ENCODE measurements around the gene LDLRAD3.

Gene LDLRAD3

DNA sequence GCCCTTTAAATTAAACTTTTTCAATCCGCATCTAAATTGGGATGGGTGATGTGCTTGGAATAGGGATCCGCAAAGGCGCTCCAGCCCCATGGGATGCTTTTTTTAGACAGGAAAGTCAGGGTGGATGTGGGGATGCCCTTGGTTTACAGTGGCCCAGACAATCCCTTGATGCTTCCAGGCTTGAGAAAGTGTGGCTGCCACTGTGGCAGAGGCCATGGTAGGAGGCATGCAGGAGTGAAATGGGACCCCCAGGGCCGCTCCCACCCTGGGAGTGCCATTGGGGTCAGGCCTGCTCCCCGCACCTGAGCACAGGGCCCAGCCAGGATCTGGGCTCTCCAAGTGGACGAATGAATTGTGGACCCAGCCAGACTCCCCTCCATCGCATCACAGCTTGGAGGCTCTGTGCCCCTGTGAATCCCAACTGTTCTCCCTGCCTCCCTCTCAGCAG is 269.6 kb downstream of the LDLRAD3 start:
- no peak for DNase-seq (ENCODE audit: low read depth)
- H3K4me3 ChIP-seq (ENCODE audit: low read length) = no peak overlapping the region
- no peak for TF ChIP-seq CTCF (conservative IDR thresholded peaks at IDR 0.05; ENCODE audit: low read length)

- H3K4me3 ChIP-seq (ENCODE audit: low read length) = no peak overlapping the region
- TF ChIP-seq CTCF (conservative IDR thresholded peaks at IDR 0.05; ENCODE audit: low read length) = no peak
- no peak for DNase-seq (ENCODE audit: low read depth)
Measured at GRCh38 chr11:36214480-36214879, 270.6 kb downstream of the LDLRAD3 start.

- TF ChIP-seq CTCF (conservative IDR thresholded peaks at IDR 0.05; ENCODE audit: low read length) = no peak
- no peak for DNase-seq (ENCODE audit: low read depth)
Measured at GRCh38 chr11:36214976-36215692, 271.3 kb downstream of the LDLRAD3 start.

DNA sequence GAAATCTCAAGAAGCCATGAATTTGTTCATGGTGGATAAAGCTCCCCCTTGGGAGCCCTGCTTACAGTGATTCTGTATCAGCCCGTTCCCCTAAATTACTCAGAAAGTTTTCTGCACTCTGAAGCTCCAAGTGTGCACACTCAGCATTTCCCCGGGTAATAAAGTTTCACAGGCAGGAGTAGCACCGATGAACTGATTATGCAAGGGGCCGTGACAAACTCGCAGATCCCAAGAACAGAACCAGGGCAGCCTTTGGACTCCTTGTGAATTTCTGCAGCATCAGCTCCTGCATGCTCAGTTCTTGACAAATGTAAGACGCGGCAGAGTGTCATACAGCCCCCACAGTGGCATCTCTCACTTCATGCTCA is 271.8 kb downstream of the LDLRAD3 start:
- H3K4me3 ChIP-seq (ENCODE audit: low read length) = no peak overlapping the region
- no peak for TF ChIP-seq CTCF (conservative IDR thresholded peaks at IDR 0.05; ENCODE audit: low read length)
- DNase-seq (ENCODE audit: low read depth) = no peak

More at GRCh38 chr11:36214976-36215692, 271.3 kb downstream of the LDLRAD3 start:
- H3K4me3 ChIP-seq (ENCODE audit: low read length) = no peak overlapping the region

GRCh38 chr11:36216061-36216615 is 272.3 kb downstream of the LDLRAD3 start:
- no peak overlapping the region for H3K4me3 ChIP-seq (ENCODE audit: low read length)
- no peak for TF ChIP-seq CTCF (conservative IDR thresholded peaks at IDR 0.05; ENCODE audit: low read length)
- no peak for DNase-seq (ENCODE audit: low read depth)

GRCh38 chr11:36218283-36218921 is 274.5 kb downstream of the LDLRAD3 start:
- no peak overlapping the region for H3K4me3 ChIP-seq (ENCODE audit: low read length)
- TF ChIP-seq CTCF (conservative IDR thresholded peaks at IDR 0.05; ENCODE audit: low read length) = no peak
- DNase-seq (ENCODE audit: low read depth) = no peak

- no peak overlapping the region for H3K4me3 ChIP-seq (ENCODE audit: low read length)
- TF ChIP-seq CTCF (conservative IDR thresholded peaks at IDR 0.05; ENCODE audit: low read length) = no peak
- no peak for DNase-seq (ENCODE audit: low read depth)
Measured at GRCh38 chr11:36219996-36220395, 276.1 kb downstream of the LDLRAD3 start.
